ENCODE measurements around the gene AHNAK.
A peak's percentile ranks its signal among the peaks of the same experiment; 100 is the strongest.

Gene AHNAK

DNA sequence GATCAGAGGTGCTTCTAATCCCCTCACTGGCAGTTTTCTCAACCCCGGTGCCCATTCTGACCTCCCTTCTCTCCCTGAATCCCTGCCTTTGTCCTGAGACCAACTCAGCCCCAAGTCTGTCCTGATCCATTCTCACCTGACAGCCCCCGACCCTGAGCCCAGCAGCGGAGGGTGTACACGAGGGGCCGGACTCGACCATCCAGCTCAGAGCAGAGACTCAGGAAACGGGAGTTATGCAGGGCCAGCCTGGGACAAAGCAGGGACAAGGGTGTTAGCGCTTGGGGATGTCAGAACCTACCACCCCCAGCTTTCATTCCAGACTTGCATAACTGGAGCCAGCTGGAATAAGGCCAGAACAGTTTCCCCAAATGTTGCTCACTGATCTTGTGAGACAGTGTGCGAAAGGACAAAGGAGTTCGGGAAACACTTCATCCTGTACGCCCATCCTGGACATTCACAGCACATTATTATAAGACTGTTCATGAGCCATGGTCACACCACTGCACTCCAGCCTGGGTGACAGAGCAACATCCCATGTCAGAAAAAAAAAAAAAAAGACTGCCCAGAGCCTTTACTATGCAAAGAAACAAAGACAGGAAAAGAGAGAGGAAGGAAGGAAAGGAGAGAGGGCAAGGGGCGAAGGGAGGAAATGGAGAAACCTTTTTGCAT is 30.6 kb upstream of the AHNAK start:
- TF ChIP-seq, protein P1, sequence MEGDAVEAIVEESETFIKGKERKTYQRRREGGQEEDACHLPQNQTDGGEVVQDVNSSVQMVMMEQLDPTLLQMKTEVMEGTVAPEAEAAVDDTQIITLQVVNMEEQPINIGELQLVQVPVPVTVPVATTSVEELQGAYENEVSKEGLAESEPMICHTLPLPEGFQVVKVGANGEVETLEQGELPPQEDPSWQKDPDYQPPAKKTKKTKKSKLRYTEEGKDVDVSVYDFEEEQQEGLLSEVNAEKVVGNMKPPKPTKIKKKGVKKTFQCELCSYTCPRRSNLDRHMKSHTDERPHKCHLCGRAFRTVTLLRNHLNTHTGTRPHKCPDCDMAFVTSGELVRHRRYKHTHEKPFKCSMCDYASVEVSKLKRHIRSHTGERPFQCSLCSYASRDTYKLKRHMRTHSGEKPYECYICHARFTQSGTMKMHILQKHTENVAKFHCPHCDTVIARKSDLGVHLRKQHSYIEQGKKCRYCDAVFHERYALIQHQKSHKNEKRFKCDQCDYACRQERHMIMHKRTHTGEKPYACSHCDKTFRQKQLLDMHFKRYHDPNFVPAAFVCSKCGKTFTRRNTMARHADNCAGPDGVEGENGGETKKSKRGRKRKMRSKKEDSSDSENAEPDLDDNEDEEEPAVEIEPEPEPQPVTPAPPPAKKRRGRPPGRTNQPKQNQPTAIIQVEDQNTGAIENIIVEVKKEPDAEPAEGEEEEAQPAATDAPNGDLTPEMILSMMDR (IDR thresholded peaks at IDR 0.05; ENCODE audit: low read depth, low read length) = no peak
- H3K4me3 ChIP-seq (ENCODE audit: low read depth, low read length) = no peak overlapping the region

DNA sequence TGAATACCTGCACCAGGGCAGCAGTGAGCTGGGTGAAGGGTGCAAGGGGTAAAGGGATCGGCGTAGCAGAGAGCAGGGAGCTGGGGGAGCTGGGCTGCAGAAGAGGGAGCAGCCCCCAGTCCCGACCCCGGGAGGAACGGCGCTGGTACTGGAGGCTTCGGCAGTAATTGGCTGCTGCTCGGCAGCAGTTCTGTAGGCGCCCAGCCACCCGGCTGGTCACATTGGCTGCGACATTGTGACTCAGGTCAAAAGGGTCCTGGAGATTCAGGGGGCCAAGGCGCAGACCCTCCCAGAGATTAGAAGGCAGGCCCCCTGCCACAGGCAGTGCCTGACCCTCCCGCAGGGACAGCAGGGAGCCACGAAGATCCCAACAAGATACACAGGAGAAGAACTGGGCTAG is 29.2 kb upstream of the AHNAK start:
- H3K4me3 ChIP-seq (ENCODE audit: low read depth, low read length) = no peak overlapping the region
- TF ChIP-seq, protein P1 (IDR thresholded peaks at IDR 0.05; ENCODE audit: low read depth, low read length) = no peak

DNA sequence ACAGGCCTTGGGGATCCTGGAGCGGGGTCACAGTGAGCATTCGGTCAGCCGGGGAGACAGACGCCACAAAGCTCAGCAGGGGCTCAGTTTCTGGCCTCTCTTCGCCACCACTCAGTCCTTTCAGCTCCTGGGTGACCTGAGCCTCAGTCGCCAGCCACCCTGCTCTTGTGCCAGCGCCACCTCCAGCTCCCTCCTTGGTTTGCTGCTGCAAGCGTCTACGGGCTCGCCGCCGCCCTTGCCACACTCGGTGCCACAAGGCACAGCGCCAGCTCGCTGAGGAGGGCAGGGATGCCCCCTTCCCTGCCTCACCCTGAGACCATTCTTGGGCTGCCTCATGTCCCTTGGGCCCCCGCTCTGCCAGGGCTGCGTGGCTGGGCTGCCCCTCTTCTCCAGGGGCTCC is 28.6 kb upstream of the AHNAK start:
- H3K4me3 ChIP-seq (ENCODE audit: low read depth, low read length) = peak overlapping the region; percentile 100
- TF ChIP-seq, protein P1 (IDR thresholded peaks at IDR 0.05; ENCODE audit: low read depth, low read length) = no peak

DNA sequence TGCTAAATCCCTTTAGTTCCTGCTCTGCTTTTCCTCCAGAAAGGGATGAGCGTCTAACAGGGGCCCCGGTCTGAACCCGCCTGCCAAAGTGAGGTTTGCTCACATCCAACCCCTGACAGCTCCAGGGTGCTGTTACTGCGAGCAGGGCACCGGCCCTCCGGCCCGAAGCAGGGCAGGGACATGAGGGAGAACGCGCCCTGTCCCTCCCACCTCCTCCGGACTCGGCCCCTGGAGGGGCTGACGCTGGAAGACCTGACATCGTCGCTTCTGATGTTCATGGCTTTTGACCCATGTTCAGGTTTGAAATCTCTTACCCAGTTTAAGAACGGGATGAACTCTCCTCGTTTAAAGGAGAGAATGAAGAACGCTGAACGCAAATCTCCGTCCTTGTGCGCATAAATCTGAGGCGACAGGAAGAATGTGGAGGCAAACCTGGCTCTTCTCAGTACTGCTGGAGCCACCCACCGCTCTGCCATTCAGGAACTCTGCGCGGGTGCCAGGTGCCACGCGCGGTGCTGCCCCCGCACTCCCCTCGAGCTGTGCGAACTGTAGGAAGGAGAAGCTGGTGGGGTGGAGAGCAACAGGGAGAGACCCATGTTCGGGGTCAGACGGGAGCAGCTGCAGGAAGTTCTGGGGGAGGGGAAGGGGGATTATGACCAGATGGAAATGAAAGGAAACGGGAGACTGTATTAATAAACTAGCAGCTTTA is 27.9 kb upstream of the AHNAK start:
- H3K4me3 ChIP-seq (ENCODE audit: low read depth, low read length) = peak overlapping the region; percentile 100
- TF ChIP-seq, protein P1 (IDR thresholded peaks at IDR 0.05; ENCODE audit: low read depth, low read length) = no peak

DNA sequence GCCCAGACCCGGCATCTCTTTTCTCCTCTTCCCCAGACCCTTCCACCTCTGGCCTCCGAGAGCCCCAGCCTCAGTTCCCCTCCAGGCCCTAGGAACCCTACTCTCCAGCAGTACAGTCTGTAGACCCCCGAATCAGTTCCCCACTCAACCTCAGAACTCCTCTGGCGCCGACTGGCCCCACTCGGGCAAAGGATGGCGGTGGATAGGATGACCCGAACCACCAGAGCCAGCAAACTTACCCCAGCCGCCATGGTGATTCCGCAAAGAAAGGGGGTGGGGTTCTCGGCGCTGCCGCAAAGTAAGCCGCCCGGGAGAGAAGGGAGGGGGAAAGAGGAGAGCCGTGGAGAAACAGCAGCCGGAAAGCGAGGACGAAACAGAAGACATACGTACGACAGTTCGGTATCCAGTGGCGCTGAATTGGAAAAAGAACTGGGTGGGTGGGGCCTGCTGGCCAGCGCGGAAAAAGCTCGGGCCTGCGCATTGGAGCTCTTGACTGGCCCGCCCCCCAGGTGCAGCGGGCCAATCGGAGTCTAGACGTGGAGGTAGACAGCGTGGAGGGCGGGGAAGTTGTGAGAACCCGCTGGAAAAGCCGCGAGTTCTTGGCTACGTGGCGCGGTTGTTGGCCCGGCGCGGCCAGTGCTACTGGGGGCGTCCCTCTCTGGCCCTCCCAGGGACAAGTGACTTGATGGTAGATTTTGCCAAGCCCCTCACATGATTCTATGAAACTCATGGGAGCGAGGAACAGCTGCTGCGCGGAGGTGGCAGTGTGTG is 27.2 kb upstream of the AHNAK start, which contains the start of gene EEF1G:
TSS of gene EEF1G (minus strand) at position 300 of the 771 bp plus-strand sequence. CDS start at position 251, 49 bp downstream.
- H3K4me3 ChIP-seq (ENCODE audit: low read depth, low read length) = peak within 1 kb of the TSS; percentile 100
- TF ChIP-seq, protein P1 (IDR thresholded peaks at IDR 0.05; ENCODE audit: low read depth, low read length) = no peak

DNA sequence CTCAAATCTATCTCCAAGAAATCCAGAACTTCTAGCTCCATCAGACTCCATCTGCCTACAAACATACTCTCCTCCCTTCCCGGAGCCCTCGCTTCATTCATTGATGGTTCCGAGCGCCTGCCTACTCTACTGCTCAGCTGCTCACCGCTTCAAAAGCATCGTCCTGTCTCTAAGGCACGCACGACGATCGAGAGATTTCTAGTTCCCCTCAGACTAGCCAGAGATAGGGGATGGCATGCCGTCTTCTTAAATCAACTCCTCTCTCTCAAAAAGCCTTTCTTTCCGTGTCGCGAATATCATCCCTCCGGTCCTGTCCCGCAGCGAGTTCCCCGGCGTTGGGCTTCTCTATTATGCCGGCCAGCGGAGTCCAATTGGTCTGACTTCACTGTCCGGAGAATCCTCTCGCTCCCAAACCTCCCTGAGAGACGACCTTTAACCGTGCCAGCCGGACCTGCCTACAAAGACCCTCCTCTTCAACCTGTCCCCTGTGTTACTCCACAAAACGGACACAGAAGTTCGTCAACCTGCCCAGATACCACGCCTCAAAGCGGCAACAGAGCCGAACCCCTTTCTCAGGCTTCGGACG is 26.5 kb upstream of the AHNAK start:
- H3K4me3 ChIP-seq (ENCODE audit: low read depth, low read length) = peak overlapping the region; percentile 100
- TF ChIP-seq, protein P1 (IDR thresholded peaks at IDR 0.05; ENCODE audit: low read depth, low read length) = no peak
